HG02938 (cell line): ENCODE data around the gene C12orf60.
A peak's percentile ranks its signal among the peaks of the same experiment; 100 is the strongest.

Source experiments
- ATAC-seq: cut with Tn5 transposase; IDR thresholded peaks from one replicate; pipeline ENCODE4 v1.9.1; 2021; ENCODE audit warnings: mild to moderate bottlenecking, moderate library complexity; ENCODE audit not compliant: unreplicated experiment

Gene C12orf60

DNA sequence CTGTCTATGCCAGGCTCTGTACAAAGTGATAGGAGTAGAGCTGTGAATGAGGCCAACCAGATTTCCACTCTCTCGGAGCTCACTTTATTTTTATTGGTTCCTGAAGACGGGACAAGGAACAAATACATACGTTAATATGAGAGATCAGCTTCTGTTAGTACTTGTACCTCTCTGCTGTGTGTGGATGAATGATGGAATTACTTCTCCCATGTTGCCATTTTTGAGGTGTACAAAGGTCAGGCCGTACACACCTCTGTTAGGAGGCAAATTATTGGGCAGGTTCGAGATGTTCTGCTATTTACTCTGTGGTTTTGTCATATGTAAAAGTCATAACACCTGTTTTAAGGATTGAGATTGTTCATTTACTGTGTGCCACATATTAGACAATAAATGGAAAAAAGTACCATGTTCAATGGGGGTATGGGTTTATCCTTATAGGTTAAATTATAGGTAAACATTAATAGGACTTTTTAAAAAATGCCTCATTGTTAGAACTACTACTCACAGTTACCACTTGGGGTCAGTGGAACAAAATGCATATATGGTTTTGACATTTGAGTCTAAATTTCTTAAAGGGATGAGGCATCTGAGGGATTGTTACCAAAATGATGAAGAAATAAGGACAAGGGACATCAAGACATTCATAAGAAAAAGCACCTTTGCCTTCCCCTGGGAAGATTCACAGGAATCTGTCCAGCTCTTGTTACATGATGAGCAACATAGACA lies 27.1 kb upstream of the C12orf60 start:
- no peak for ATAC-seq

DNA sequence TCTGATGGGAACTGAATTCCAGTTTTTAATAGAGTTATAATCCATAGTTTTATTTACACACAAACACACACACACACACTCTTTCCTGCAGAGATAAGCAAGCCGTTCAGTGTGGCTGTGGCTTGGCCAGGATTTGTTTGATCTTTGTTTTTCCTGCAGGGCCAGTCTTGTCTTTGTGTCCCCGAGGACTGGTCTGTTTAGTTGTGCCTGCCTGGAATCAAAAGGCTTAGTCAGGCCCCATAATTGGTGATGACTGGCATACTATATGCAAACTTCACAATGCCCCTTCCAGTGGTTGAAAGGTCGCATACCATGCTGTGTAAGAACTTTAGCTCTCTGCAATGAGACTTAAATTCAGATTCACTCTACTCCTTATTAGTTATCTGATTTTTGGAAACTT lies 26.2 kb upstream of the C12orf60 start:
- no peak for ATAC-seq

DNA sequence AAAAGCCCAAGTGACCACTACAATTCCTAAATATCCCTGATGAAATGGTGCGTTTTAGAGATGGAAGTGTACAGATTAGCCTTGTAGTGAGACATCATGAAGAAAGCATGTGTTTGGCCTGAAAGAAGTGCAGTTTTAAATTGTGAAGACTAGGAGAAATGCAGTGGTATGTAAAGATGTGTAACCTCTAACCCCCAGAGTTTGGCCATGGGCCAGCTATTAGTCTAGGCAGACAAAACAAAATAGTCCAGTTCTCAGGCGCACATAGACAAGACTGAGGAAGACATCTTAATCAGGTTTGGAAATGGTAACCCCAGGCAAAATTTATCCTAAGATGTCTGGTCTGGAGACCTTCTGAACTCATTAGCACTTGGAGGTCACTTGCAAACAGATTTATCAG lies 23.6 kb upstream of the C12orf60 start:
- no peak for ATAC-seq

DNA sequence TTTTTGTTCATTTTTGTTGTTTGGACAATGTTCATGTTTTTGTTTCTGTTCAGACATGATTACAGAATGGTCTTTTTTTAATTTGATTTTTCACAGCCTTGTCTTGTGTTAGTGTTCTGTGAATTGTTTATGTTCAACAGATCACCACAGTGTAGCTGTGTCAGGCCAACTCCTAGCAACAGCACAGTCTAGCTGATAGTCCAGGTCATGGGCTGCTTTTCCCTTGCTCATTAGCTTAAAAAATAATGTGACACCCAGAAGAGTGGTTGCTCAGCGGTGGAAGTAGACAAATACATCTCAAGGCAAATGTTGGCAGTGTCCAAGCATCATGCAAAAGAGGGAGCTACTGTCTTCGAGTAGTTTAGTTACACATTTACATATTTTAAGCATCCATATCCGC lies 22.6 kb upstream of the C12orf60 start:
- no peak for ATAC-seq

DNA sequence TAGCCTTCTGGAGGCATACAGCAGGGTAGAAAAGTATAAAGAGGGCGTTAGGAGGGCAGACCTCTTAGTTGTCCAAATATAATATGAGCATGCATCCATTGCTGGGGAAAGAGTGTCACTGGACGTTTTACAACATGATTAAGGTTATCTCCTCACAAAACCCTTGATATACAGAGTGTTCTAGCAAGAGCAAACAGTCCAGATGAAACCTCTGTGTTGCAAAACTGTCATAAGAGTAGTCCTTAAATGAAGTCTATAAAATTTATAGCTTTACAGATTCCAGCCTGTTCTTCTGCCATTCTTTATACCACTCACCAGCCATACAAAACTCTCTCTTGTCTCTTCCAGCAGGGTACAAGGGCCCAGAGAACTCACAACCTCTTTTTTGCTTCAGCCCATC lies 21.9 kb upstream of the C12orf60 start:
- ATAC-seq = no peak

DNA sequence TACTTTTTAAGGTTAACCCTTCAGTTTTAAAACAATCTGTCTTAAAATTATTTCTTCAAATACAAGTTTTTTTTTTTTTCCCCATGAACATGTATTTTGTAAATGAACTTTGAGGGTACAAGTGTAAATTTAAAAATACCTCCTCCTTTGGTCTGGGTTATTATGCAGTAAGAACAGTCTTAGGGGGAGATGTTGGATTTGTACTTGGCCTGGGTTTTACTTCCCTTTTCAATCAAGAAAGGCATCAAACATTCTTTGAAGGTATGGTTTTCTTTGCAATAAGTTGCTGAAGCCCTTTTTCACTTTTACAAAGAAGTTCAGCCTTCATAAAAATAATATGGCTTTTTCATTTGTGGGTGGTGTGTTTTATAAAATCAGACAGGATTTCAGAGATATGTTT lies 20.7 kb upstream of the C12orf60 start:
- no peak for ATAC-seq

DNA sequence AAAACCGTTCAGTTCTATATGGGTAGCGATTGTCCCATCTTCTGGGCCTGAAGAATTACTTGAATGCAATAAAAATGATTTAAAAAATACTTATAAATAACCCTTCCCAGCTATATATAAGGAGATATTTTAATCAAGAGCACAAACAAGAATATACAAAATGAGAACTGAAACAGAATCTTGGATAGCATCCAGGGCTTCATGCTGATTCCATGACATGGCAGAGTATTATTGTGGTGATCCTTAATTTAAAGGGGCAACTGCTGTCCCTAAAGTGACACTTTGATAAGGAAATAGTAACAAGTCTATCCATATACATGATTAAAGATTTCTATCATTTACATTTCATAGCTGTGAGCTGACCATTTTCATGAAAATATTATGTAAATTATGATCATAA lies 19.0 kb upstream of the C12orf60 start:
- no peak for ATAC-seq

DNA sequence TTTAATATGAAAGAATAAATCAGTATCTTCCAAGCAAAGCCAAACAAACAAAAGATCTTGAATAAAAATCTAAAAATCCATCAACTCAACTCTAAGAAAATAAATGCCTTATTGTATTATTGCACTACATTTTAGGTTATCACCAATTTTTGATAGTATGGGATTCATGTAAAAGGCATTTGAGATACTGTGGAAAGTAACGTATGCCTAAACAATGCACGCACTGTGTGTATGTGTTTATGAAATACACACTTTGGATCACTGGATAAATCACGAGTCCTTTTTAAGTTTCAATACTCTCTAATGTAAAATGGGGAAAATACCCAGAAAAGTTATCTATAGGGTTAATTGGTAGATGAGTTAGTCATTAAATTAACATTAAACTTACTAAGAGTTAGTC lies 17.9 kb upstream of the C12orf60 start:
- no peak for ATAC-seq

DNA sequence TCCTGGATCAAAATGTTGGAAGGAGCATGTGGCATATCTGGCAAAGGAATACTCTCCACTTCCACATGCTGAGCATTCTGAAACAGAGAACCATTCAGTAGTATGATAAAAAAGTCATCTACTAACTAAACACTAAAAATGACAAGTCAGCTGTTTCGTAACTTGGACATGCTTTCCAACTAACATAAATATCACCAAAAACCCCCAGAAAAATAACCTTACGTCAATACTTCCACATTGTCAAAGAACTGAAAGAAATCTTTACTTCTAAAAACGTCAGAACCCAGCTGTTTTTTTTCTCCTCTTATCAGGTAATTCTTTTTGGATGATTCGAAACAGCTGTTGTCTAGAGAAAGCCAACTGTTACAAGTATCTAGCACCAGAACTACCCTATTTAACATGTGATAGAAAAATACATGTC lies 8.4 kb upstream of the C12orf60 start:
- no peak for ATAC-seq

DNA sequence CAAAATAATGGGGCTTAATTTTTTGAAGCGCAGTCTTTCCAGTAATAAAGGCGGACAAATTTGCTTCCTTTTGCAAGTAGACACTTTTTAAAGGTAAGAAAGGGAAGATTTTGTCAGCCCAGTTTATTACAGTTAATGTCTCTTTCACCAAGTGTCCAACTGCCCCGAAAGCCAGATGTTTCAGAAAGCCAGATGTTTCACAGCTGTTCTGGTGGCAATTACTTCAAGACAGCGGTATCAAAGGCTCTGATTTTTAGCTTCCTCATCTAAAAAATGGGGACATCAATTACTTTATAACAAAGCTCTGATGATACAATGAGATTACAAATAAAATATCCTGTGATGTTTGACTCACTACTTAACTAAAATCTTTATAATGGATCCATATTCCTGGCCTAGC lies 1.2 kb upstream of the C12orf60 start:
- no peak for ATAC-seq

DNA sequence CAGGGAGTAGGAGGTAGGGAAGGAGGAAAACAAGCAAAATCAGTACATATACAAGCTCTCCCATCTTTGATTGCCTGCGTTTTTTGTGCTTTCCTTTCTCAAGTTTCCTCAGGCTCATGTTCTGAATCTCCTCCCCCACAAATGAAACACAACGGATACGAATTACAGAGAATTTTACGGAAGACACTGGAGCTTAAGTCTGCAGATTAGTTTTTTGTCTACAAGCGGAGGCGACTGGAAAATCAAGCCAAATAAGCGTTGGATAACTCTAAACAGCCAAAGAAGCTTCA lies 804 bp upstream of the C12orf60 start:
- ATAC-seq = no peak

DNA sequence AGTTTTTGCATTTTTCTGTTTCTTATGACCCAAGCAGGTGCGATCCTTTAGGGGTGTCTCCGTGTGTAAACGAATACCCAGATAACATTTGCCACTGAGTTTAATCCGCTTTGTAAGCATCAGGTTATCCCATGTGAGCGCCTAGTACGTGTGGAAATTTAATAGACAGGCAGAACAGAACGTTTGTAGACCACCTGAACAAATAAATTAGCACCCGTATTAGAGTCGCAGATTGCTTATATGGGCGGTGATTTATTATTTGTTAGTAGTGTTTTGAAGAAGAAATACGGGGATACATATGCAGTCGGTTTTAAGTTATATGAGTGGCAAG lies 325 bp downstream of the C12orf60 start:
- ATAC-seq = peak; percentile 12

DNA sequence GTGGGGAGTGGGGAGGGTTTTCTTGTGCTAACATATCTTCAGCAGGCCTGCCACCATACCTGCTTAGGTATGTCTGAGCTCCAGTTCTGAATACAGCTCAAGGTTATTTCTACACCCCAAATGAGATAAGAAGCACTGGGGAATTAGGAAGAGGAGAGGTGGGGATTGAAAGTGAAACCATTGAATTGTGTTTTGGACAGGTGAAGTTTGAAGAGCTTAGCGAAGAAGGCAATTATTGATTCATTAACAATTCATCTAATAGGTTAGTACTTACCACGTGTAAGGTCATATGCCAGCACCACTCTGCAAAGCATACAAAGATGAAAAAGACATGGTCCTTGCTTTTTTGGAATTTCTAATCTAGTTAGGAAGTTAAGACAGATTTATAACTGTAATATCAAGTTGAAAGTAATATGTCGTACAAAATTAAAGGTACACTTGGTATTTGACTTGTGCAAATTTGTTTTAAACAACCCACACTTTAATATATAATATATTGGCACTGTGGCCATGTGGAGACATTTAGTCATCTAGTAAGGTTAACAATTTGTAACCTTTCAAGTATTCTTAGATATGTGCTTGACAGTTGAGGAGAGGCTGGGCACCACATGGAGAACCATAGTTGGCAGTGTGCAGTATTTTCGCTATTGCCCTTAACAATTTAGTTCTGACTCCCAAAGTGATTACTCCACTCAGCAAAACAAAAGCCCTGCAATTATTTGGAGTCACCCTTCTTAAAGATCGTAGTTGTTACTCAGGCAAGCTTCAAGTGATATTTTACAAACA lies 6.9 kb downstream of the C12orf60 start:
- no peak for ATAC-seq

DNA sequence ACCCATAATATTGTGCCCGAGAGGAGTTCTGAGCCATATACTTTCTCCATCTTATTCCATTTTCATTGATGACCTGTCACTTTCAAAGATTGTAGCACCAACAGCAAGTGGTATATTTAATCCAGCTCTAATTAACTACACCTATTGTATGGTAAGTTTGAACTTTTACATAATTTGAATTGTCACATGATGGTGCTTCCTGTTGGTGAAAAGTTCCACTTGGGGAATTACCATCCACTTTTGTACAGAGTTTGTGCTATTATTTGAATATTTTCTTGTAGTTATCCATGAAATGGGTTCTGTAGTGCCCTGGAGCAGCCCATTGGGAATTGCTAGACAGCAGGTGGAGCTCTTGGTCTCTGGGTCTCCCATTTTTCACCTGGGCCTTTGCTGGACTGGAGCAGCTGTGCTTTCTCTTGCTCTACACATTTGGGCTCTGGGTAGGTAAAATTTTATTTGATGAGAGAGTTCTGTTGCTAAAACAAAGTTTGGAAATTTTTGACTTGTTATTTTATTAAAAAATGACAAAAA lies 7.5 kb downstream of the C12orf60 start:
- no peak for ATAC-seq

DNA sequence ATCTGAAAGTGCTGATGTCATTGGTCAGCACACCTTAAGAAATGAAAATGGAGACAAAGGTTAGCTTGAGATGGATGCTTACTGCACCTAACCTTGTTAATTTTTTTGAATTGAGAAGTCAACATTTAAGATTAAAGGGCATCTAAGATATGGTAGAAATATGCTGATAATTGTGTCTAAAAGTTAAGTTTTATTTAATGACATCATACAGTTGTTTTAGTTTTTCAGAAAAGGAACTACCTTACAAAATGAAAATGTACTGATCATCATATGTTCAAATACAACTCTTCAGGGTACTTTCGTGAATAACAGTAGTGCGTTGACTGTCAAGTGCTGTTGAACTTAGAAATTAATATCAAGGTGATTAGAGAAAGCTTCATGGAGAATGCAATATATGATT lies 8.0 kb downstream of the C12orf60 start:
- no peak for ATAC-seq

DNA sequence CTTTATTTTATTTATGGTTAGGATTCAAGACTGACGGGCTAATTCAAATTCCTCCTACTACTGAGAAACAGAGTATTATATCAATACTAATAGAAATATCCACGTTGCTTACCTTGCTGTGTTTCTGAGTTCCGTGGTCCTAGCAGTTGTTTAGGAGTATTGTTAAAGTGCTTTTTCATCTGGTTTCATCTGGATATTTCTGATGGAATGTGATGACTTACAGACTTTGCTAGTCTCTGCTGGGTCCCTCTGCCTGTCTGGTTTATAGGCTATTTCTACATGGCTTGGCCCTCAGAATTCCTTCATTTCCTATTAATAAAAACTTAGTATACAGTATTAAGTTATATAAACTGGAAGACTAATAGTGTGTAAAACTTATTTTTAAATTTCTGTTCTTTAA lies 10.5 kb downstream of the C12orf60 start, which contains the start of gene SMCO3:
Gene SMCO3, minus strand, starts transcription at position 169 of the 400 bp plus-strand sequence. CDS start 7,502 bp downstream, outside the sequence.
- no peak for ATAC-seq

DNA sequence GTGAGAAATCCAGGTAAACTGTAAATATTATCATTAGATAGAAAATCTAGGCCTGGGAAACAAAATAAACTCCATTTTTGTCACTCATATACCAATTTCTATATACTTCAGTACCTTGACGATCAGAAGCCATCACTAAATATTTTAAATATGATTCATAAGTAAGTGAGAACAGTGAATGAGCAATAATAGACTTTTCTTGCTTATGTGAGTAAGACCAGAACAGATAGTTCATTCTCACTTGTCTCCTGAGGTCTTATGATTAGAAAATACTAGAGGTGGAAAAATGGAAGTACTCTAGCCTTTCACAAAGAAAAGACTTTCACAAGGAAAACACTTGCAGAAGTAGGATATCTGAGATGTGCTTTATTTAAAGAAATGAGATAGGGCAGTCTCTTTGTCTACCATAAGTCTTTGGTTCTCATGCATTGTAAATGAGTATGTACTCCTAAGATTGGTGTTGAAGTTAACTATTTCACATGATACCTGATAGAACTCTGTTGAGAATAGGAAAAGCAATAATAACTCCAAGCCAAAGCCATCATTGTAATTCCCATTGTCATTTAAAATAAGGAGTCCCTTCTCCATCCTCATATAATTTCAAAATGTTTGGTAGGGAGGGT lies 20.7 kb downstream of the C12orf60 start:
- no peak for ATAC-seq

DNA sequence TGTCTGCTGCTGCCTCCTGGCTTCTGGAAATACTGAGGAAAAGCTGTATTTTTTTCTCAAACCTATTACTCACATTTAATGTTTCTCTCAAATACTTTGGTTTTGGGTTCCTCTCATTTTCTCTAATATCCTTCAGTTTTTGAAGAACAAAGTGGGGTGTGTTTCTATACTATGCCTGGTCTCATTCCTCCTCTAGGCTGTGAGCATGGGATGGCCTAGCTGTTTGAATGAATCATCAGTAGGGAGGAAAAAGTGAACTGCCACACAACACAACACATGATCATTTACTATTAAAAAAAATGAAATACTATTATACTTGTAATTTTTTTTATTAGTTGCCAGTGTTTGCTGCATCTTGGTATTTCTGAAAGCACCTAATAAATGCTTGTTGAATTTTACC lies 21.8 kb downstream of the C12orf60 start:
- no peak for ATAC-seq

DNA sequence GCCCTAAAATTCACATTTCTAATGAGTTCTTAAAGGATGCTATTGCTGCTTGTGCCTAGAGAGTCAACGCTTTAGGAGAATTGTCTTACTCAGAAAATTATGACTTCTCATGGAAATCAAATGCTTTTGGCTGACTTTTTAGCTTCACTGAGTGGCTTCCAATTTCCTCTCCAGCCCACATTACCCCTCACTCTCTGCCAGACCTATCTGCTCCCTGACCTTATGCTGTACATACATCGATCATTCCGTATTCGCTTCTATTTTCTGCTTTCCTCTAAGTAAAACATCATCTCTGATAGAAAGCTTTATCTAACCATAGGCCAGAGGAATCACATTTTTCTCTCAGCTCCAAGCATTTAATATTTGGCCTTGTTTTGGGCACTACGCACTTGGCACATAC lies 23.0 kb downstream of the C12orf60 start:
- no peak for ATAC-seq

DNA sequence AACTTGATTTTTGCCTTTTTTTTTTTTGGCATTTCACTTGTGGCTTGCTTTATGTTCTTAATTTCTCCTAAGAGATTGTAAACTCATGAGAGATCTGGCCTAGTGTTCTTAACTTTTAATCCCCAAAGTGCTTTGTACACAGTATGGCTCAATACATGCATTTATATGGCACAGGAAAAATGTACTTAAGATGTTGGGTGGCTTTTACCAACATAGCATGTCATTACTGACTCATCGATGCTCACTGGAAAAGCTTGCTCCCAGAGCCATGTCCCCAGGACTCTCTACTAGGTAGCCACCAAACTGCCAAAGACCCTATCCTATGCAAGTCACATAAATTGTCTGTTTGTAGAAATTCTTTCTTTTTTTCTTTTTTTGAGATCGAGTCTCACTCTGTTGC lies 23.6 kb downstream of the C12orf60 start:
- ATAC-seq = no peak

DNA sequence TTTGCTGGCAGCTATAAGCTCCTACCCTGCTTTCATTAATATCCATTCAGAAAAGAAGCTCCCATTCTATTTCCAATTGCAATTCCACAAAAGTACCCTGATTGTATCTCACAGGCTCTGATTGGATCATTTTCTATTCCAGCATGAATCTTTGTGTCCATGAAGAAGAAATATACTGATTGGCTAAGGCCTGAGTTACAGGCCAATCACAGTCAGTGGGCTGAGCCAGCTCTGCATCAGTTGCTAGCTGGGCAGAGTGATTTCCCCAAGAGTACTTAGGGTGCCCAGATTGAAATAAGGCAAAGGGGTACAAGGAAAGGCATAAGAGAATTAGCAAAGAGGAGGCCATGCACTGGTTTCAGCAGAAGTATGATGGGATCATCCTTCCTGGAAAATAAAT lies 25.4 kb downstream of the C12orf60 start:
- ATAC-seq = peak; percentile 81

DNA sequence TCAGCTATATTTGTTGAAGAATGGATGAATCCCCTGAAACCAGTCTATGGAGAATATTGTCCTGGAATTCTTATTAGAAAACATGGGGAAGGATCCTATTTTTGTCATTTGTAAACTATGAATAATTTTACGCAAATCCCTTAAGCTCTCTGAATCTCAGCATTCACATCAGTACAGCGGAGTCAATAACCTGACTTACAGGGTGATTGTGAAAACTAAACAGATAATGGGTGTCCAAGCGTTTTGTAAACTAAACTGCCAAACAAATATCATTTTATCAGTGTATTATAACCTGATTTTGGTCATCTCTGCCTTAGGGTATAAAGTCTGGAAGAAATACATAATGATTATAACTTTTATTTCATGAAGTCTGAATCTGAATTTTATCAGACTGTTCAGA lies 29.9 kb downstream of the C12orf60 start:
- ATAC-seq = no peak
